ENCODE measurements around the gene SSBP3. TPM values are rescaled to one million over a fixed set of nuclear protein-coding genes. Genes with fewer than 3 reads are reported as not detected.

Gene SSBP3
- total and polyA plus RNA-seq, 9 donors, result 41.2 to 247 (median 156) TPM

GRCh38 chr1:54224233-54224632, 182.0 kb downstream of the SSBP3 start:
- no peak overlapping the region for H3K4me3 ChIP-seq
- no peak for TF ChIP-seq CTCF (IDR thresholded peaks at IDR 0.05)
- TF ChIP-seq POLR2A (IDR thresholded peaks at IDR 0.05), result no peak
- TF ChIP-seq EP300 (IDR thresholded peaks at IDR 0.05), result no peak
- no peaks in the 10 kb centered on the region for H3K36me3 ChIP-seq
- H3K27ac ChIP-seq, result peak overlapping the region; percentile 9 to 10
- peaks cover 9% of the 10 kb centered on the region for H3K4me1 ChIP-seq (ENCODE audit: insufficient read depth)
- WGBS, 3 donors, result 67 to 85% (median 85%) methylated on average over 6 of the region's 6 CpGs
- intact Hi-C loops (cut with DNase I), result no loop called here
- DNase-seq, result no peak
- H3K27me3 ChIP-seq, result no peaks in the 10 kb centered on the region
- no peaks in the 10 kb centered on the region for H3K9me3 ChIP-seq

DNA sequence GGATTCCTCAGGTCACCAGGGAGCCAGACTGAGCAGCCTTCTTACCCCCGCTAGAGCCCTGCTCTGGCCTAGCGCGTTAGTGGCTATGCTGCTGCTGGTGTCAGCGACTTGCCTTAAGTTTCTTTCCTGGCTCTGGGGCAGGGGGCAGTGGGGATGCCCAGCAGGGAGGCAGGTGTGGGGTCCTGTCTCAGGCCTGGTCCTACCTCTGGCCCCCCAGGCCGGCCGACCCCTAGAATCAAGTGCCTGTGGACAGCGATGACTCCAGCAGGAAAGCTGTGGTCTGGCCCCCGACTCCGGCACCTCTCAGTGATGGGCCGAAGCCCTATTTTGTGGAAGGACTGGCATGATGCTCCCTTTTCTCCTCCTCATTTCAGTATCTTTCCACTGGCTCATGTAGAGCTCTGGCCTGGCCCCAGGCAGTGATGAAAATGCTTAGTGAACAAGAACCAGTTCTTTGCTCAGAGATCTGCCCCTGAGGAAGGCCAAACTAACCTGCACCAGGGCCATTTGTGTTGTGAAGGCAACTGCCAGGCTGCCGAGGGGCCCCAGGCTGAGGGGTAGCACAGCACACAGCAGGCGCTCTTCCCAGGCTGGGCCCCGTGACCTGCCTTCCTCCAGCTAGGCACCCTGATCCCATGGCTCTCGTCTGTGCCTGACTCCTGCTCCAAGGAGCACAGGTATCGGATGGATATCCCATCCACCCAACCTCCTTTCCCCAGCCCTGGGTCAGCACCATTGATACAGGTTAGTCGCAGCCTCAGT, 182.6 kb downstream of the SSBP3 start:
- no peak for DNase-seq
- WGBS, 3 donors, result 87 to 88% (median 88%) methylated on average over 15 to 16 of the region's 16 CpGs
- H3K4me1 ChIP-seq (ENCODE audit: insufficient read depth), result peaks cover 14% of the 10 kb centered on the region

DNA sequence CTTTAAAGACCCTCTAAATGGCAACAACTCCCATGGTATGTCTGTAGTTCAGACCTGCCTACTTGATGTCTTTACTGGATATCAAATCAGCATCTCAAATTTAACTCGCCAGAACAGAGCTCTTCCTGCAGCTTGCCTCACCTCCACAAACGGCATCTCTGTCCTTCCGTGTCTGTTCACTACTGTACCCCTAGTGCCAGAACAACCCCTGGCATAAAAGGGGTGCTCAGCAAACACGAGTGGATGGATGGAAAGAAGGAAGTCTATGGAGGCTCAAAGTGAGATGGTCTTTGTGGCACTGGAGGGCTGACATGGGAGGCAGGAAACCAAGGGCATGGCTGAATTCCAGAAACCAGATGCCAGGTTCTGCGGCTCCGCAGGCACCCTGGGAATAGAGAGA, 183.5 kb downstream of the SSBP3 start:
- Histone ChIP-seq H3K36me3 (no peaks in the 10 kb centered on the region), H3K27me3 (no peaks in the 10 kb centered on the region), H3K4me3 (no peak overlapping the region), H3K4me1 (ENCODE audit: insufficient read depth) (peaks cover 14% of the 10 kb centered on the region), H3K27ac (peak overlapping the region in 1 of 2 donors; percentile 36), H3K9me3 (no peaks in the 10 kb centered on the region)
- 73 to 83% (median 80%) methylated on average over 6 of the region's 6 CpGs for WGBS, 3 donors
- intact Hi-C loops (cut with DNase I), result no loop called here
- TF ChIP-seq CTCF (IDR thresholded peaks at IDR 0.05) (no peak), EP300 (IDR thresholded peaks at IDR 0.05) (no peak), POLR2A (IDR thresholded peaks at IDR 0.05) (no peak)
- no peak for DNase-seq

More for the DNA sequence above, 182.6 kb downstream of the SSBP3 start:
- Histone ChIP-seq H3K27ac (peak overlapping the region; percentile 9 to 36), H3K4me3 (no peak overlapping the region), H3K36me3 (no peaks in the 10 kb centered on the region), H3K9me3 (no peaks in the 10 kb centered on the region), H3K27me3 (no peaks in the 10 kb centered on the region)
- TF ChIP-seq EP300 (IDR thresholded peaks at IDR 0.05) (no peak), CTCF (IDR thresholded peaks at IDR 0.05) (no peak), POLR2A (IDR thresholded peaks at IDR 0.05) (no peak)
- intact Hi-C loops (cut with DNase I), result no loop called here

GRCh38 chr1:54221867-54222484, 184.2 kb downstream of the SSBP3 start:
- intact Hi-C loops (cut with DNase I), result no loop called here
- Histone ChIP-seq H3K4me3 (no peak overlapping the region), H3K4me1 (ENCODE audit: insufficient read depth) (peaks cover 14% of the 10 kb centered on the region), H3K27me3 (no peaks in the 10 kb centered on the region), H3K27ac (no peak overlapping the region), H3K36me3 (no peaks in the 10 kb centered on the region), H3K9me3 (no peaks in the 10 kb centered on the region)
- TF ChIP-seq POLR2A (IDR thresholded peaks at IDR 0.05) (no peak), CTCF (IDR thresholded peaks at IDR 0.05) (no peak), EP300 (IDR thresholded peaks at IDR 0.05) (no peak)
- DNase-seq, result peak in 1 of 5 donors; percentile 23
- 90 to 91% (median 91%) methylated on average over 7 of the region's 7 CpGs for WGBS, 3 donors
